ENCODE data around the gene WEE2. TPM values are rescaled to one million over a fixed set of nuclear protein-coding genes. Genes with fewer than 3 reads are reported as not detected.

WEE2 gene
- total RNA-seq, 1 experiment from 2014 or later: 0.04 TPM

- Mint-ChIP-seq H3K27ac (no peak overlapping the region), H3K36me3 (no peaks in the 10 kb centered on the region), H3K4me1 (peaks cover 47% of the 10 kb centered on the region), H3K4me3 (no peak overlapping the region), H3K27me3 (ENCODE audit: low read depth) (no peaks in the 10 kb centered on the region), H3K9me3 (no peaks in the 10 kb centered on the region)
- CTCF ChIA-PET: interaction anchor here (0.9 to 4.4 kb wide), 2 partner anchors 23 to 583 kb away, joined by 3 to 26 read pairs; partner anchors contain the start of gene SSBP1
- no peak for TF ChIP-seq RORB (CRISPR knock-in tag; IDR thresholded peaks at IDR 0.05)
- no peak for TF ChIP-seq ESRRA (CRISPR knock-in tag; IDR thresholded peaks at IDR 0.05; ENCODE audit: borderline replicate concordance)
- TF ChIP-seq ELF4 (CRISPR knock-in tag; IDR thresholded peaks at IDR 0.05; ENCODE audit: low read depth): no peak
- TF ChIP-seq SOX15 (CRISPR knock-in tag; IDR thresholded peaks at IDR 0.05): no peak
- no peak for TF ChIP-seq IRF2 (CRISPR knock-in tag; IDR thresholded peaks at IDR 0.05; ENCODE audit: borderline replicate concordance, low read depth)
- no peak for TF ChIP-seq NR1H2 (CRISPR knock-in tag; IDR thresholded peaks at IDR 0.05)
- no peak for TF ChIP-seq TEAD1 (CRISPR knock-in tag; IDR thresholded peaks at IDR 0.05)
- TF ChIP-seq GTF2I (CRISPR knock-in tag; conservative IDR thresholded peaks at IDR 0.05): no peak
- no peak for ATAC-seq
- DNase-seq (ENCODE audit: low spot score): no peak
- POLR2A ChIA-PET: no interaction called here
These were observed 6.4 kb downstream of the WEE2 start for GRCh38 chr7:141714571-141714970.

- H3K4me3 Mint-ChIP-seq: no peak overlapping the region
- no peak overlapping the region for H3K27ac Mint-ChIP-seq
- no peaks in the 10 kb centered on the region for H3K9me3 Mint-ChIP-seq
- ChIA-PET CTCF (interaction anchor here (4.4 kb wide), 1 partner anchor 23 kb away, joined by 26 read pairs; the partner anchor contains the start of gene SSBP1), POLR2A (no interaction called here)
- H3K36me3 Mint-ChIP-seq: no peaks in the 10 kb centered on the region
- ATAC-seq: no peak
- no peak for DNase-seq (ENCODE audit: low spot score)
- H3K4me1 Mint-ChIP-seq: peaks cover 43% of the 10 kb centered on the region
- TF ChIP-seq SMAD3 (CRISPR knock-in tag; IDR thresholded peaks at IDR 0.05; ENCODE audit: borderline replicate concordance): no peak
- no peak for TF ChIP-seq ZNF121 (CRISPR knock-in tag; IDR thresholded peaks at IDR 0.05)
- no peak for TF ChIP-seq ZNF317 (CRISPR knock-in tag; IDR thresholded peaks at IDR 0.05; ENCODE audit: borderline replicate concordance, low read depth)
- TF ChIP-seq ZNF423 (CRISPR knock-in tag; IDR thresholded peaks at IDR 0.05): no peak
- no peak for TF ChIP-seq ARID4B (CRISPR knock-in tag; IDR thresholded peaks at IDR 0.05; ENCODE audit: borderline replicate concordance)
- no peak for TF ChIP-seq TCF7 (CRISPR knock-in tag; IDR thresholded peaks at IDR 0.05; ENCODE audit: low read depth)
- no peak for TF ChIP-seq TEAD1 (CRISPR knock-in tag; IDR thresholded peaks at IDR 0.05)
- no peak for TF ChIP-seq PRDM15 (CRISPR knock-in tag; IDR thresholded peaks at IDR 0.05)
- no peak for TF ChIP-seq ZNF138 (CRISPR knock-in tag; conservative IDR thresholded peaks at IDR 0.05)
- no peak for TF ChIP-seq NFATC4 (CRISPR knock-in tag; IDR thresholded peaks at IDR 0.05)
- TF ChIP-seq ZNF263 (CRISPR knock-in tag; IDR thresholded peaks at IDR 0.05; ENCODE audit: low read depth): no peak
- no peak for TF ChIP-seq NR3C1 (CRISPR knock-in tag; conservative IDR thresholded peaks at IDR 0.05; ENCODE audit: low read depth)
- TF ChIP-seq FOXP4 (CRISPR knock-in tag; IDR thresholded peaks at IDR 0.05): no peak
- TF ChIP-seq GTF2I (CRISPR knock-in tag; conservative IDR thresholded peaks at IDR 0.05): no peak
- no peak for TF ChIP-seq ATF6 (CRISPR knock-in tag; IDR thresholded peaks at IDR 0.05)
- no peak for TF ChIP-seq CDX4 (CRISPR knock-in tag; IDR thresholded peaks at IDR 0.05; ENCODE audit: borderline replicate concordance)
- H3K27me3 Mint-ChIP-seq (ENCODE audit: low read depth): no peaks in the 10 kb centered on the region
These were observed 6.9 kb downstream of the WEE2 start for GRCh38 chr7:141715018-141715417.
